SK-N-SH (cell line): ENCODE measurements around the gene AKAP6. TPM values are rescaled to one million over a fixed set of nuclear protein-coding genes. Genes with fewer than 3 reads are reported as not detected.

ENCODE experiments used
- CTCF ChIA-PET: fragments of 300-600, 350-600 bp; formaldehyde crosslinking; extraction: SDS; loops from one replicate; lab custom pipeline; 2021; lab: Yijun Ruan, JAX
- POLR2A ChIA-PET: fragments of 350-600 bp; sonication (Branson Sonifier 250); formaldehyde crosslinking; extraction: SDS; loops from one replicate; lab custom pipeline; 2020; ENCODE audit warnings: antibody characterized with exemption, inconsistent platforms; lab: Yijun Ruan, JAX
- DNase-seq: peaks from one replicate; pipeline ENCODE4 v3.0.0; 2012
- H2AFZ ChIP-seq: fragments of 200-600 bp; sonication (generic); 2 replicates; pipeline ENCODE4 v1.8.1; 2016; ENCODE audit warnings: antibody characterized with exemption, mild to moderate bottlenecking, low read depth
- H3F3A ChIP-seq: fragments of 200-600 bp; sonication (generic); replicated peaks from 2 replicates; pipeline ENCODE3; 2016; ENCODE audit warnings: antibody characterized with exemption, mild to moderate bottlenecking; ENCODE audit not compliant: insufficient read depth
- H3K27ac ChIP-seq, 2 experiments: fragments of 200-500 bp in 1 of 2; fragments of 200-600 bp in 1 of 2; sonication (Bioruptor generic) in 1 of 2; sonication (generic), shearing (Covaris generic) in 1 of 2; 2 replicates each; pipeline versions ENCODE4 v1.5.1 to v1.6.1; 2014 to 2016; ENCODE audit warnings: low read depth in 2 of 2, inconsistent platforms in 1 of 2, low read length in 1 of 2, mild to moderate bottlenecking in 1 of 2, mixed read lengths in 1 of 2
- H3K27me3 ChIP-seq: fragments of 200-600 bp; sonication (generic), shearing (Covaris generic); 2 replicates; pipeline ENCODE4 v1.6.1; 2016; ENCODE audit warnings: mixed run types; ENCODE audit not compliant: insufficient read depth
- H3K36me3 ChIP-seq, 2 experiments: fragments of 200-500 bp in 1 of 2; fragments of 200-600 bp in 1 of 2; sonication (Bioruptor generic) in 1 of 2; sonication (generic) in 1 of 2; replicated peaks in 1 of 2; 2 replicates each; pipeline versions ENCODE3 to v1.5.1; 2014 to 2016; ENCODE audit warnings: low read length in 1 of 2, mild to moderate bottlenecking in 1 of 2; ENCODE audit not compliant: insufficient read depth in 2 of 2, control insufficient read depth in 1 of 2
- H3K4me1 ChIP-seq, 2 experiments: fragments of 200-500 bp in 1 of 2; fragments of 200-600 bp in 1 of 2; sonication (Bioruptor generic) in 1 of 2; sonication (generic), shearing (Covaris generic) in 1 of 2; 2 replicates each; pipeline versions ENCODE4 v1.5.1 to v1.6.1; 2014 to 2016; ENCODE audit warnings: low read depth in 1 of 2, low read length in 1 of 2, mixed run types in 1 of 2; ENCODE audit not compliant: insufficient read depth in 2 of 2, control insufficient read depth in 1 of 2
- H3K4me2 ChIP-seq: fragments of 200-600 bp; sonication (generic), shearing (Covaris generic); 2 replicates; pipeline ENCODE4 v1.6.1; 2017; ENCODE audit warnings: mixed run types
- H3K4me3 ChIP-seq, 2 experiments: fragments of 200-500 bp in 1 of 2; fragments of 200-600 bp in 1 of 2; sonication (Bioruptor generic) in 1 of 2; sonication (generic), shearing (Covaris generic) in 1 of 2; 2 replicates each; pipeline versions ENCODE4 v1.5.1 to v1.8.1; 2014 to 2016; ENCODE audit warnings: low read depth in 2 of 2, inconsistent platforms in 1 of 2, low read length in 1 of 2, mild to moderate bottlenecking in 1 of 2, mixed read lengths in 1 of 2, moderate library complexity in 1 of 2
- H3K79me2 ChIP-seq: fragments of 200-600 bp; sonication (generic); 2 replicates; pipeline ENCODE4 v1.8.1; 2017; ENCODE audit warnings: mild to moderate bottlenecking; ENCODE audit not compliant: insufficient read depth
- H3K9ac ChIP-seq: fragments of 200-600 bp; sonication (generic); 2 replicates; pipeline ENCODE4 v1.6.1; 2017; ENCODE audit warnings: mixed run types
- H3K9me2 ChIP-seq: fragments of 200-600 bp; sonication (generic); 2 replicates; pipeline ENCODE4 v1.6.1; 2017; ENCODE audit warnings: mixed run types
- H3K9me3 ChIP-seq: fragments of 200-600 bp; sonication (generic); 2 replicates; pipeline ENCODE4 v1.6.1; 2017; ENCODE audit warnings: mixed run types, mild to moderate bottlenecking, moderate library complexity
- H4K20me1 ChIP-seq: fragments of 200-600 bp; sonication (generic); 2 replicates; pipeline ENCODE4 v1.6.1; 2017; ENCODE audit warnings: mild to moderate bottlenecking, mixed run types; ENCODE audit not compliant: insufficient read depth
- CHD2 ChIP-seq: fragments of 150-350 bp; IDR thresholded peaks from 2 replicates; pipeline ENCODE4 v1.6.1; 2018; ENCODE audit warnings: low read length; ENCODE audit not compliant: partially characterized antibody
- ELF1 ChIP-seq: IDR thresholded peaks from 2 replicates; pipeline ENCODE4 v1.4.0; 2012
- EZH2phosphoT487 ChIP-seq: fragments of 200-600 bp; sonication (generic); IDR thresholded peaks from 2 replicates; pipeline ENCODE4 v1.6.1; 2017; ENCODE audit warnings: low read depth, mixed run types, mild to moderate bottlenecking, antibody characterized with exemption, moderate library complexity, borderline replicate concordance
- FOSL2 ChIP-seq: IDR thresholded peaks from 2 replicates; pipeline ENCODE4 v1.4.0; 2012; ENCODE audit warnings: low read depth, mild to moderate bottlenecking, moderate library complexity, borderline replicate concordance
- GABPA ChIP-seq: IDR thresholded peaks from 2 replicates; pipeline ENCODE4 v1.4.0; 2012; ENCODE audit warnings: low read depth, mild to moderate bottlenecking
- GATA2 ChIP-seq: sonication (generic); formaldehyde crosslinking; IDR thresholded peaks from 2 replicates; pipeline ENCODE4 v1.5.0; 2020; ENCODE audit warnings: mild to moderate bottlenecking, missing genetic modification reagents
- JUND ChIP-seq: IDR thresholded peaks from 2 replicates; pipeline ENCODE4 v1.4.0; 2012
- NRF1 ChIP-seq: IDR thresholded peaks from 2 replicates; pipeline ENCODE4 v1.6.1; 2012; ENCODE audit warnings: low read depth, mild to moderate bottlenecking, low read length
- POLR2AphosphoS5 ChIP-seq: IDR thresholded peaks from 2 replicates; pipeline ENCODE4 v1.6.1; 2012; ENCODE audit warnings: low read depth, low read length
- RFX5 ChIP-seq: IDR thresholded peaks from 2 replicates; pipeline ENCODE4 v1.6.1; 2012; ENCODE audit warnings: mild to moderate bottlenecking, improper control_type of control experiment, low read length
- SIN3A ChIP-seq: IDR thresholded peaks from 2 replicates; pipeline ENCODE4 v1.6.1; 2012; ENCODE audit warnings: low read depth, mild to moderate bottlenecking, low read length, moderate library complexity, borderline replicate concordance
- SMC3 ChIP-seq: IDR thresholded peaks from 2 replicates; pipeline ENCODE4 v1.6.1; 2012; ENCODE audit warnings: low read depth, low read length, improper control_type of control experiment
- TCF12 ChIP-seq: IDR thresholded peaks from 2 replicates; pipeline ENCODE4 v1.4.0; 2012
- ZBTB33 ChIP-seq: IDR thresholded peaks from 2 replicates; pipeline ENCODE4 v1.4.0; 2012; ENCODE audit warnings: low read depth, borderline replicate concordance
- WGBS: methylation state at CpG from one replicate; pipeline ENCODE4 v1.1.6; 2017; ENCODE audit warnings: low lambda C conversion rate; 5-methylcytosine and 5-hydroxymethylcytosine counted together
- polyA plus RNA-seq, 3 experiments: library from polyadenylated mRNA; depleted of rRNA; stranded (reverse); fragments of >200 nt; gene quantifications; 2 replicates each; pipeline ENCODE4 v1.2.3, GENCODE V29; 2012
- TF ChIP-seq, protein P1 (sequence below): IDR thresholded peaks from 2 replicates; pipeline ENCODE4 v1.4.0; 2012; ENCODE audit warnings: low read depth
- TF ChIP-seq, protein P2 (sequence below): IDR thresholded peaks from 2 replicates; pipeline ENCODE4; 2012

The AKAP6 gene
- polyA plus RNA-seq, 1 of the 3 experiments (the other 2 are of a cell fraction): 1.7 TPM

GRCh38 chr14:32809255-32809654 is 480.2 kb downstream of the AKAP6 start:
- no peaks in the 10 kb centered on the region for H3K79me2 ChIP-seq
- DNase-seq: no peak
- POLR2A ChIA-PET: no interaction called here
- H4K20me1 ChIP-seq: no peaks in the 10 kb centered on the region
- CTCF ChIA-PET: interaction anchor here (0.5 to 0.8 kb wide), 3 partner anchors 15 to 89 kb away, joined by 3 read pairs; no protein-coding TSS in a partner anchor
- 77% methylated on average over 2 of the region's 2 CpGs for WGBS
- no peak overlapping the region for H3K4me3 ChIP-seq
- H3K36me3 ChIP-seq: no peaks in the 10 kb centered on the region
- no peaks in the 10 kb centered on the region for H3K9me2 ChIP-seq
- no peak overlapping the region for H3K9ac ChIP-seq
- H3K27me3 ChIP-seq: no peaks in the 10 kb centered on the region
- no peaks in the 10 kb centered on the region for H3F3A ChIP-seq
- H3K4me2 ChIP-seq: no peak overlapping the region
- no peak overlapping the region for H3K27ac ChIP-seq
- no peak for TF ChIP-seq NRF1
- TF ChIP-seq, protein P1, sequence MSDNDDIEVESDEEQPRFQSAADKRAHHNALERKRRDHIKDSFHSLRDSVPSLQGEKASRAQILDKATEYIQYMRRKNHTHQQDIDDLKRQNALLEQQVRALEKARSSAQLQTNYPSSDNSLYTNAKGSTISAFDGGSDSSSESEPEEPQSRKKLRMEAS: no peak
- no peak for TF ChIP-seq EZH2phosphoT487
- TF ChIP-seq FOSL2: no peak
- no peak for TF ChIP-seq ELF1
- TF ChIP-seq SIN3A: no peak
- TF ChIP-seq, protein P2, sequence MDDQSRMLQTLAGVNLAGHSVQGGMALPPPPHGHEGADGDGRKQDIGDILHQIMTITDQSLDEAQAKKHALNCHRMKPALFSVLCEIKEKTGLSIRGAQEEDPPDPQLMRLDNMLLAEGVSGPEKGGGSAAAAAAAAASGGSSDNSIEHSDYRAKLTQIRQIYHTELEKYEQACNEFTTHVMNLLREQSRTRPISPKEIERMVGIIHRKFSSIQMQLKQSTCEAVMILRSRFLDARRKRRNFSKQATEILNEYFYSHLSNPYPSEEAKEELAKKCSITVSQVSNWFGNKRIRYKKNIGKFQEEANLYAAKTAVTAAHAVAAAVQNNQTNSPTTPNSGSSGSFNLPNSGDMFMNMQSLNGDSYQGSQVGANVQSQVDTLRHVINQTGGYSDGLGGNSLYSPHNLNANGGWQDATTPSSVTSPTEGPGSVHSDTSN: no peak
- TF ChIP-seq CHD2: no peak
- TF ChIP-seq JUND: no peak
- TF ChIP-seq GABPA: no peak
- no peak for TF ChIP-seq SMC3
- no peak for TF ChIP-seq GATA2 (CRISPR knock-in tag)
- TF ChIP-seq RFX5: no peak
- TF ChIP-seq TCF12: no peak
- H3K9me3 ChIP-seq: no peaks in the 10 kb centered on the region
- H2AFZ ChIP-seq: no peak overlapping the region
- peaks cover 0 to 8% of the 10 kb centered on the region in 2 experiments; a peak in 1 of 4 replicates for H3K4me1 ChIP-seq

- Histone ChIP-seq H3K9me2 (no peaks in the 10 kb centered on the region), H3K4me2 (no peak overlapping the region), H3K79me2 (no peaks in the 10 kb centered on the region), H3K4me3 (no peak overlapping the region), H3K27ac (no peak overlapping the region), H3F3A (no peaks in the 10 kb centered on the region), H3K9ac (no peak overlapping the region), H3K9me3 (no peaks in the 10 kb centered on the region), H4K20me1 (no peaks in the 10 kb centered on the region), H2AFZ (no peak overlapping the region), H3K4me1 (peaks cover 0 to 8% of the 10 kb centered on the region in 2 experiments; a peak in 1 of 4 replicates), H3K36me3 (no peaks in the 10 kb centered on the region), H3K27me3 (no peaks in the 10 kb centered on the region)
- no peak for DNase-seq
- ChIA-PET CTCF (interaction anchor here (0.6 kb wide), 1 partner anchor 966 kb away, joined by 3 read pairs; no protein-coding TSS in a partner anchor), POLR2A (interaction anchor here (0.6 kb wide), 1 partner anchor 919 kb away, joined by 5 read pairs; no protein-coding TSS in a partner anchor)
- TF ChIP-seq, protein P2: no peak
- no peak for TF ChIP-seq FOSL2
- no peak for TF ChIP-seq TCF12
- no peak for TF ChIP-seq POLR2AphosphoS5
- TF ChIP-seq ZBTB33: no peak
- WGBS: 73% methylated on average over 4 of the region's 4 CpGs
These were observed 484.3 kb downstream of the AKAP6 start for GRCh38 chr14:32813401-32813800.
